Activated CD4-positive, CD25-positive, alpha-beta regulatory T cell treated with anti-CD3 and anti-CD28 coated beads, Interleukin-2, amount 50 U/mL, for 72 hours (primary cell): Measurements from ENCODE around the gene PALLD.
"Not testable (repeated sequence)": the region's sequence is repeated elsewhere in the genome, so short reads cannot be mapped to it uniquely, and the experiment has no call there.

ENCODE experiments used
- DNase-seq: peaks from one replicate; pipeline ENCODE4 v3.0.0; 2021

Gene PALLD

DNA sequence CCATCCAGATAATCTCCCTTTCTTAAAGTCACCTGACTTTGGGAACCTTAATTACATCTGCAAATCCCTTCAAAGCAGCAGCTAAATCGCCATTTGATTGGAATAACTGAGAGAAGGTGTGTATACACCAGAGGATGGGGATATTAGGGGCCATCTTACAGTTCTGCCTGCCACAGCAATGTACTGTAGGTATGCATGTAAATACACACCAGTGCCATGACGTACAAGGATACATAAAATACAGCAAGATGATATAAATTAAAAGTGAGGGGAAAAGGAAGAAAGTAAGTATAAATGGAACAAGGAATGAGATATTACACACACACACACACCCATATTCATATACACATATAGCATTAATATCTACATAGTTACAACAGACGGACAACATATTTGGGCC lies 432.0 kb downstream of the PALLD start:
- DNase-seq: no peak

DNA sequence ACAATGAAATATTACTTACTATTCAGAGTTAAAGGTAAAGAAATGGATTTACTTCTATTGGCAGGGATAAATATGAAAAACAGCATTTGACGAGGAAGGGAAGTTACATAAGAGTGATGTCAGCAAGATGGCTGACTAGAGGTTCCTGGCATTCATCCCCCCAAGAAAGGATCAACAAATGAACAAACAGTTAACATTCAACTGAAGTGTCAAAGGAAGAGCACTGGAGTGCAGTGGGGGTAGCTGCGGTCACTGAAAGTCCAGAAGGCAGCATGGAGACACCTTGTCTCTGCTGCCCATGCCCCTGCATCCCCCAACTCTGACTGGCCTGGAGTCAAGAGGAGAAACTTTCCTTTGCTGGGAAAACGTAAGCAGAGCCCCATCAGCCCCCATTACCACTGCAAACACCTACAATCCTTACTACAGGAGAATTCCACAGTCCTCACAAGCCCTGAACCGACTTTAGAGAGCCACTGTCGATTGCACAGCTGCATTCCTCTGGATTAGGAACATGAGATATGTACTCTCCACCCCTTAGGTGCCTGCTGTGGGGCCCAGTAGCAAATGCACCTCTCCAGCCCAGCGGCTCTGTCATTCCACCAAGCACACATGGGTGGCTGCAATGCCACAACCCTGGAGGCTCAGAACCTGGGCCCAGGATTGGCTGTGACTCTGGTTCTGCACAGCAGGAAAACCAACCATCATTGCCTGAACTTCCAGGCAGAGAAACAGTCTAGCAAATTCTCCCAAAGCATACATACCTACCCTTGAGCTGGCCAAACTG lies 433.8 kb downstream of the PALLD start:
- DNase-seq: no peak

DNA sequence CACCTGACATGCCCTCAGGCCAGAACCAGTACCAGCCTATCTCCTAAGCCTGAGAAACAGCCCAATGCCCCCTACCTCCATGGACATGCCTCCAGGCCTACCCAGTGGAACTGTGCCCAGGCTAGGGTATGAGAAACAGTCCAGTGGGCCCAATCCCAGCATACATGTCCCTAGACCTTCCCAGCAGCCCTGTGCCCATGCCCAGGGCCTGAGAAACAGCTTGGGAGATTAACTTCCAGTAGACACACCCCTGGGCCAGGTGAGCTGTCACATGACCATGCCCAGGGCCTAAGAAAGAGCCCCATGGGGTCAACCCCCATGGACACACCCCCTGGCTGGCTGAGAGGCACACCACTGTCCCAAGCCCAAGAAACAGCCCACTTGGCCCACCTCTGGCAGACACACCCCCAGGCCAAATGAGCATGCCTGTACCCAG lies 434.4 kb downstream of the PALLD start:
- DNase-seq: no peak

DNA sequence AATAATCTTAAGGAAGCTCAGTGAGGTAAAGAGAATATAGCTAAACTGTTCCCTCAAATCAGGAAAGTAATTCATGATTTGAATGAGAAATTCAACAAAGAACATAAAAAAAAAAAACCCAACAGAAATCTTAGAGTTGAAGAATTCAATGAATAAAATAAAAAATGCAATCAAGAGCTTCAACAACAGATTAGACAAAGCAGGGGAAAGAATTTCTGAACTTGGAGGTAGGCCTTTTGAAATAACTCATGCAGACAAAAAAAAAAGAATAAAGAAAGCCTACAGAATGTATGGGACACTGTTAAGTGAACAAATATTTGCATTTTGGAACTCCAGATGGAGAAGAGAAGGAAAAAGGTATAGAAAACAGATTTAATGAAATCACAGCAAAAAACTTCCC lies 435.3 kb downstream of the PALLD start:
- DNase-seq: no peak

DNA sequence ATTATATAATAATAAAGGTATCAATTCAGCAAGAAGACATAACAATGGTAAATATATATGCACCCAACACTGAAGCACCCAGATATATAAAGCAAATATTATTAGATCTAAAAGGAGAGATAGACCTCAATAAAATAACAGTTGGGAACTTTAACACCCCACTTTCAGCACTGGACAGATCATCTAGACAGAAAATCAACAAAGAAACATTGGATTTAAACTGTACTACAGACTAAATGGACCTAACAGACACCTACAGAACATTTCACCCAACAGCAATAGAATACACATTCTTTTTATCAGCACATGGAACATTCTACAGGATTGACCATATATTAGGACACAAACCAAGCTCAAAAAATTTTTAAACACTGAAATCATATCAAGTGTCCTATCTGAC lies 436.6 kb downstream of the PALLD start:
- DNase-seq: no peak

DNA sequence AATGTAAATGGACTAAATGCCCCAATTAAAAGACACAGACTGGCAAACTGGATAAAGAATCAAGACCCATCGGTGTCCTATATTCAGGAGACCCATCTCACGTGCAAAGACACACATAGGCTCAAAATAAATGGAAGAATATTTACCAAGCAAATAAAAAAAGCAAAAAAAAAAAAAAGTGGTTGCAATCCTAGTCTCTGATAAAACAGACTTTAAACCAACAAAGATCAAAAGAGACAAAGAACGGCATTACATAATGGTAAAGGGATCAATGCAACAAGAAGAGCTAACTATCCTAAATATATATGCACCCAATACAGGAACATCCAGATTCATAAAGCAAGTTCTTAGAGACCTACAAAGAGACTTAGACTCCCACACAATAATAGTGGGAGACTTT lies 440.6 kb downstream of the PALLD start:
- not testable (repeated sequence) for DNase-seq

DNA sequence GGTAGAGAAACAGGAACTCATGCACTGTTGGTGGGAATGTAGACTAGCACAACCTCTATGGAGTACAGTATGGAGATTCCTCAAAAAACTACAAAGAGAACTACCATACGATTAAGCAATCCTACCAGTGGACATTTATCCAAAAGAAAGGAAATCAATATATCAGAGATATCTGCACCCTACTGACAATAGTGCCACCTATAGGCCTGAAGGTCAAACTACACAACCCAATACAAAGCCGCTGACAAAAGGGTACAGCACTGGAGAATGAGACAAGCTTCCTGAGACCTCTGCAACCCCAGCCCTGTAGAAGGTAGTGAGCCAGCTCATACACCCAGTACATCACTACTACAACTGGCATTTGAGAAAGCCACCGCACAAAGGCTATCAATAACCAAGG lies 446.1 kb downstream of the PALLD start:
- no peak for DNase-seq

DNA sequence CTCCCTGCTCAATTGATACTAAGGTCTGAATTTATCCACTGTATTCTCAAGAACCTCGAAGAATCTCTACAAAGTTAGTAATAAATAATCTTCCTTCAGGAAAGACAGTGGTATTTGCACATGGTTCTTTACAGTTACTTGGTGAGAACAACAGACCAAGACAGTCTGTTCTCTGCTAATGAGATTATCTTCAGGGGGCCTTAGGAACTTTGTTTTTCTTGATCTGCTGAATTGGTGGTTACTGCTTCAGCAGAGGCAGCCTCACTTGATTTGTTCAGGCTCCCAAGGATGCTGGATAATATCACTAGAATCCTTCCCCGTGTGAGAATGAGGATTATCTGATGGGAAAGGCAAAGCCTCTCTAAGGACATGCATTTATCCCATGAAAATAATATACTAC lies 448.4 kb downstream of the PALLD start:
- DNase-seq: no peak

DNA sequence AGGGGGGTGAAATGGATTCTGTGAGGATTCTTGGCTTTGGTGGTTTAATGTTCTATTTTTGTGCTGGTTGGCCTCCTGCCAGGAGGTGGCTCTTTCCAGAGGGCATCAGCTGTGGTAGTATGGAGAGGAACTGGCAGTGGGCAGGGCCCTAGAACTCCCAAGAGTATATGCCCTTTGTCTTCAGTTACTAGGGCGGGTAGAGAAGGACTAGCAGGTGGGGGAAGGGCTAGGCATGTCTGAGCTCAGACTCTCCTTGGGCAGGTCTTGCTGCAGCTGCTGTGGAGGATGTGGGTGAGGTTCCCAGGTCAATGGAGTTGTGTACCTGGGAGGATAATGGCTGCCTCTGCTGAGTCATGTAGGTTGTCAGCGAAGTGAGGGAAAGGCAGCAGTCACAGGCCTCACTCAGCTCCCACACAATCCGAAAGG lies 456.0 kb downstream of the PALLD start:
- DNase-seq: not testable (repeated sequence)

DNA sequence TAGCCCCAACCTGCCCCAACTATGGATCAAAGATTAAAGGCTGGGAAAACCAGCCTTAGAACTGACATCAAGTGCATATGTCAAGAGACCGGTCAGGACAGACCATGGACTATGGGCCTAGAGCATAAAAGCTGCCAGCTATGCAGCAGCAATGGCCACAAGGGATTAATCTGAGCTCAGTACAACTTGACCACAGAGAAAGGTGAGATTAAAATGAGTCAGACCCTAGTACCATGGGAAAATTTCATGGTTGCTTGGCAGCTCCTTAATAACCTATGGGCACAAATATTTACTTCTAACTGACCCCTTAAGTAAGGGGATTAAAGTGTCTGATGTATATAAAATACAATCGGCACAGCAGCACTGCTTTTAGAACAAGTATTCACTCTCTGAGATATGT lies 458.8 kb downstream of the PALLD start:
- no peak for DNase-seq

DNA sequence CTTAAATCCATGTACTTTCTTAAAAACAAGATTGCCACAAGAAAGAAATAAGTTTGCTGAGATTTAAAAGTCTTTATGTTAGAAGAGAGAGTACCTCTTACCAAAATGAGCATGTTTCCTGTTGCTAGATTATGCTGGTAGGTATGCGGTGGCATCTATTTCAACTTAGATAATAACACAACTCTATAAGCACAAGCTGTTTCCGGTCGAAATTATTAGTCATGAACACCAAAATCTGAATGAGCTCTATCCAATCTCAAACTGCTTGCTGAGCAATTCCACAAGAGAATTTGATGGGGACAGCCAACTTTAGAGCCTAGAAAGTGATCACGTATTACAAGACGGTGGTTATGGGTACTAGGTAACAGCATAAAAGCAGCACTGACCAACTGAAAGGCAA lies 463.9 kb downstream of the PALLD start:
- DNase-seq: no peak

DNA sequence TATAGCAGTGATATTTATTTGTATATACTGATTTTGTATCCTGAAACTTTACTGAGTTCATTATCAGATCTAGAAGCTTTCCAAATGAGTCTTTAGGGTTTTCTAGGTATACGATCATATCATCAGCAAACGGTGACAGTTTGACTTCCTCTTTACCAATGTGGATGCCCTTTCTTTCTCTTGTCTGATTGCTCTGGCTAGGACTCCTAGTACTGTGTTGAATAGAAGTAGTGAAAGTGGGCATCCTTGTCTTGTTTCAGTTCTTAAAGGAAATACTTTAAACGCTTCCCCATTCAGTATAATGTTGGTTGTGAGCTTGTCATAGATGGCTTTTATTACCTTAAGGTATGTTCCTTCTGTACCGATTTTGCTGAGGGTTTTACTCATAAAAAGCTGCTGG lies 475.7 kb downstream of the PALLD start:
- DNase-seq: no peak
